Mammary epithelial cell (primary cell): ENCODE measurements around the gene TMTC3.

Experiments
- EZH2 ChIP-seq: IDR thresholded peaks from 2 replicates; pipeline ENCODE4 v1.6.1; 2012; ENCODE audit warnings: low read length, inconsistent platforms, borderline replicate concordance
- TF ChIP-seq, protein P1 (sequence below), 2 donors: IDR thresholded peaks in 1 of 2; conservative IDR thresholded peaks in 1 of 2; 2 replicates each; pipeline ENCODE4 v1.5.1; 2011 to 2012; ENCODE audit warnings: inconsistent platforms in 2 of 2, low read length in 2 of 2, mild to moderate bottlenecking in 2 of 2, control low read depth in 1 of 2, low read depth in 1 of 2; ENCODE audit not compliant: insufficient read depth in 1 of 2; ENCODE audit errors: extremely low read depth in 1 of 2

DNA sequence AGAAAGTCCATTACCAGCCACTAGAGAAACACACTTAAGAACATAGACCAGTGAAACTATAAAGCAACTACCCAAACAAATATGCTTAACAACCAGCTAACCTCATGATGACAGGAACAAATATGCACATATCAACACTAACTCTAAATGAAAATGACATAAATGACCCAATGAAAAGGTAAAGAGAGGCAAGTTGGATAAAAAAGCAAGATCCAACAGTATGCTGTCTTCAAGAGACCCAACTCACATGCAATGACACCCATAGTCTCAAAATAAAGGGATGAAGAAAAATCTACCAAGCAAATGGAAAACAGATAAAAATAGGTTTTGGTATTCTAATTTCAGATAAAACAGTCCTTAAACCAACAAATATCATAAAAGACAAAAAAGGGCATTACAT lies 77.8 kb downstream of the TMTC3 start:
- TF ChIP-seq, protein P1, sequence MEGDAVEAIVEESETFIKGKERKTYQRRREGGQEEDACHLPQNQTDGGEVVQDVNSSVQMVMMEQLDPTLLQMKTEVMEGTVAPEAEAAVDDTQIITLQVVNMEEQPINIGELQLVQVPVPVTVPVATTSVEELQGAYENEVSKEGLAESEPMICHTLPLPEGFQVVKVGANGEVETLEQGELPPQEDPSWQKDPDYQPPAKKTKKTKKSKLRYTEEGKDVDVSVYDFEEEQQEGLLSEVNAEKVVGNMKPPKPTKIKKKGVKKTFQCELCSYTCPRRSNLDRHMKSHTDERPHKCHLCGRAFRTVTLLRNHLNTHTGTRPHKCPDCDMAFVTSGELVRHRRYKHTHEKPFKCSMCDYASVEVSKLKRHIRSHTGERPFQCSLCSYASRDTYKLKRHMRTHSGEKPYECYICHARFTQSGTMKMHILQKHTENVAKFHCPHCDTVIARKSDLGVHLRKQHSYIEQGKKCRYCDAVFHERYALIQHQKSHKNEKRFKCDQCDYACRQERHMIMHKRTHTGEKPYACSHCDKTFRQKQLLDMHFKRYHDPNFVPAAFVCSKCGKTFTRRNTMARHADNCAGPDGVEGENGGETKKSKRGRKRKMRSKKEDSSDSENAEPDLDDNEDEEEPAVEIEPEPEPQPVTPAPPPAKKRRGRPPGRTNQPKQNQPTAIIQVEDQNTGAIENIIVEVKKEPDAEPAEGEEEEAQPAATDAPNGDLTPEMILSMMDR (conservative IDR thresholded peaks at IDR 0.05 in 1 of 2, IDR thresholded peaks at IDR 0.05 in 1 of 2; ENCODE audit: extremely low read depth in 1 of 2, insufficient read depth in 1 of 2, low read depth in 1 of 2, low read length in 2 of 2), result no peak
- TF ChIP-seq EZH2, result no peak
